ENCODE measurements around the gene PRKCE.

The PRKCE gene

DNA sequence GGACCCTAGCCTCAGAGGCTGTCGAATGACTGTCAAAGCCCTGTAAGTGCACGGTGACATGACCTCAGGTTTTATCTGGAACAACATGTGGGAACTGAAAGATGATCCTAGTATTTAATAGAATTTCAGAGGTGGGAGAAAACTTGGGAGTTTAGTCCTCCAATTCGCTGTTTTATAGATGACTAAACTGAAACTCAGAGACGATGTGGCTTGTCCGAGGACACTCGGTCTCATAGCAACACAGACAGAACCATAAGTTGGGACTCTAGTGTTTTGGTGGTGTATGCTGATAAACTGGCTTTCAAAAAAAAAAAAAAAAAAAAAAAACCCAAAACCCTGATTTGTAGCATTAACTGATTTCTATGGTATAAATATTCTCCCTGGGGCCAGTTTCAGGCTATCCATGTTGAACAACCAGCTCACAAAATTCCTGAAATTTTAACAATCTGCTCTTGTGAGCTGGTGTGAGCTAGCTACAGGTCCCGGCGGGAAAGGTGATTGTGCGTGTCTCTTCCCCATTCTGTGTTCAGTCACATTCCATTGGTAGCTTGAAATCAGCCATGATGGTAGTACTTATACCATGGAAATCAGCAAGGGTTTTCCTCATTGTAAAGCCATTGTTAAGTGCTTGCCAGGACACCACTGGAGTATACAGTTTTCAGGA lies 450.2 kb downstream of the PRKCE start:
- no peak for DNase-seq

DNA sequence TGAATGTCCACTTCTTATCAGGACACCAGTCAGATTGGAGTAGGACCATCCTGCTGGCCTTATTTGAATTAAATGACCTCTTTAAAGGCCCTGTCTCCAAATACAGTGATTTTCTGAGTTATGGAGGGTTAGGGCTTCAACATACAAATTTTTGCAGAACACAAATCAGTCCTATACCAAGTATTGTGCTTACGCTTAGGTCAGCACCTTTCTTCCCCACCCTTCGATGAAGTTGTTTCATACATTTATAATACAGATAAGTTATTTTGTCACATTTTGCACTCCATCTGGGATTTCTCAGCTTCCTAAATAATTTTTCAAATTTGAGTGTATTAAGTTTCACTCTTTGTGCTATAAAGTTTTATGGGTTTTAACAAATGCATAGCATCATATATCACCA lies 455.2 kb downstream of the PRKCE start:
- DNase-seq: no peak

DNA sequence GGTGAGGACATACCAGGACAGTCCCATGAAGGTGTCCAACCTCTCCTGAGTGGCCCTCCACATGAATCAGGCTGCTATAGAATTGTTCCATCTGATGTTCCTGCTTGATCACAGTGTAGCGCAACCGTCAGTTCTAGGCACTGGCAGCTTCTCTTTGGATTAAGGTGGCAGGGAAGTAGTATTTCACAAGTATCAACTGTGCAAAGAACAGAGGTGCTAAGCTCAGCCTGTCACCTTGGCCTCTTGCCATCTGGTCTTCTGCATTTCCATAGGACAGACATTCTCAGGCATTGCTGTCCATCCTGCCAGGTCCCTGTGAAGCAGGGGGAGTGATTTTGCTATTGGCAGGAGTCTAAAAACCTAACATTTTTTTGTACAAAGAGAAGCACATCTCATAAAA lies 463.5 kb downstream of the PRKCE start:
- no peak for DNase-seq

DNA sequence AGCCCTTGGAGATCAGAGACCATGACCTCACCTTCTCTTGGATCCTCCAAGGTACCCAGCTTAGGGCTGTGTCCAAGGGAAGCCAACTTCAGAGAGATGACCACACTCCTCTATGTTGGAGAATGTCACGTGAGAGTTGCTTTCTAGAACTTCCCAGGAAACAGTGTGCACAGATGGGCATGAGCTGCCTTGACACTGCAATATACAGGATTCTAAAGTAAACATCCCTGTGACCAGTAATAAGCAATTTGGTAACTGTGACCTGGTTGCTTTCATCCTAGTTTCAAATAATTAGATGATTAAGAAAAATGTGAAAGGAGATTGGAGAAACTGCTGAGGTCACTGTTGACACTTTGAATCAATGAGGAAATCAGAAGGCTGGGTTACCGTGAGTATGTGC lies 464.7 kb downstream of the PRKCE start:
- no peak for DNase-seq

DNA sequence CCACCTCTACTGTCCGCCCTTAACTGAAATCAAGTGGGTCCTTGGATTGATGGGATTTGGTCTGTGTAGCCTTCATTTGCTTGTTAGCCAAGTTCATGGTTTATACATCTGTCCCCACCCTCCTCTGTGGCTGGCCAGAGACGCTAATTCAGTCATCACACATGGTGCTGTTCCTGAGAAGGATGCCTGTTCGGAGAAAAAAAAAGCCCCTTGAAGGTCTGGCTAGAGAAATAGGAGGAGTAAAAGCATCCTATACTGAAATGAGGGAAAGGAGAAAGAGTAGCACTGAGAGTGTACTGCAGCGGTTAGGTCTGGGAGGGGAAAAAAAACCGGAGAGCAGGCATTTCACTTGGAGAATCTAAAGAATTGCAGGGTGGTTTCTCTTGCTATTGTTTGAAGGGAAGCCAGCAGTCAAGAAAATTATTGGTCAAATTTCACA lies 465.1 kb downstream of the PRKCE start:
- DNase-seq: peak; percentile 45

DNA sequence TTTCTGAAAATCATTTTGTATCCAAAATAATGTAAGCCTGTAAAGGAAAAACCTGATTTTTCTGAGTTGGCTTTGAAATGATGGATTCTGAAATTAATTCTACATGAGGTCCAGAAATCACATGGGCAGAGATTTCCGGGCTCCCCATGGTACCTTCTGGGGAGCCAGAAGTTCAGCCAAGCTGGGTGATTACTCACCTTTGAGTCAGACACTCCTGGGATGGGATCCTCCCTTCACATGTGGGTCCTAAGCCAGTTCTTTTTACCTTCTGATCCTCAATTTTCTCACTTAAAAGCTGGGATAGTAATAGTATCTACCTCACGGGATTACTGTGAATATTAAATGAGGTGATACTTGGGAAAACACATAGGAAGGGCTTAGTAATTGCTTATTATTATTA lies 465.9 kb downstream of the PRKCE start:
- no peak for DNase-seq

DNA sequence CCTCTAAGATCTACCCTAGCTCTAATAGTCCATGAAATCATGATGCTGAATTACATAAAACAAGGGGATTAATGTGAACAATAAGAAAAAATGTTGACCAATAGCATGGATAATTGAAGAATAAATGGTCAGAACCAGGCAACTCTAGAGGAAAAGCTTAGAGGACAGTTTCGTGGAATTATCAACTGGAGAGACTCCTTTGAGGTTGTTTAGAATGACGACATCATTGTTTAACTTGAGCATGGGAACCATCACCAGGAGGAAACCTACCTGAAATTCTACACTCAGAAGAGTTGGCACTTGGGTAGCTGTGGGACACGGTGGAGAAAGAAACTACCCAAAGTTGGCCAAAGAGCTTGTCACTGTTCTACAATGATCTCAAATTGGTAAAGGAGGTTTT lies 466.5 kb downstream of the PRKCE start:
- DNase-seq: no peak

DNA sequence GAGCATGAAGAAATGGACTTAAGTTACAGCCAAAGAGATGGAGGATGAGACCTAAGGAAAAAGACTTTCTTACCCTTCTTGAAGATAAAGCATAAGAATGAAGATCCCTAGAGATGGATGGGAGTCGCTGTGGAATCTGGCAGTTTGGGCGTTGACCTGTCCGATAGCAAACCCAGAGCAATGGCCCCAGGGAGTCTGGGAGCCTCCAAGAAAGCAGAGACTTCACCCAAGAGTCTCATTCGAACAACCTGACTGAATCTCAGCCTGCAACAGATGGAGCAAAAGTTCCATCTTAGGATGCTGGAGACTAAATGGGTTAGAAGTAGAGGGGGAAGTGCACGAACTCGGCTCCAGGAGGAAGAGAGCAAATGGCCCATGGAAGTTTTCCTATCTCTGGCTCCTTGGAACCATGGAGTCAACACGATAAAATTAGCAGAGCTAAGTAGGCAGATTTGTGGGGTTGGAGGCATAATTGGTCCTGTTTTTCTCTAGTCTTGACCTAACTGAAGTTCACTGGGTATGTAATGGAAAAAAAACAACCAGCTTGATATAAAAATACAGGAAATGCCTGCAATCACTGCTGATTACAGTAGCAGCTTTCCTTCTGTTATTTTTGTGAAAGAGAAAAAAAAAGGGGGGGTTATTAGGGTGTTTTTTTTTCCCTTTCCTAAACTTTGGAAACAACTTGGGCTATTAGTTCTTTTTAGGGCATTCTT lies 467.3 kb downstream of the PRKCE start:
- no peak for DNase-seq

DNA sequence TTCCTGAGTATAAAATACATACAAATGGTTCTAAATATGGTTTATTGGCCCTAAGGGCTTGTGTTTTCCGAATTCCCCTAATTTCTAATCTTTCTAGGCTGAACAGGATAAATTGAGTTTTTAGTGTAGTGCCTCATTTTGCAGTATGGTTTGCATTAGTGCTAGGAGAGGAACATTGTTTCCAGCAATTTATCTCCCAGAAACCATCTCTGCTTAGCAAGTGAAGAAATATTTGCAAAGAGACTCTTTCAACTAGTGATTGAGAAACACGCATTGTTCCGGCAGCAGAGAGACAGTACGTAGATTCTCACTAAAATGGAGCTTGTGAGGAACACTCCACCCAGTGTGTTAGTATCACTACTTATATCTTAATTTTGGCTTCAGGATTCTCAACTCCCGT lies 468.0 kb downstream of the PRKCE start:
- no peak for DNase-seq

DNA sequence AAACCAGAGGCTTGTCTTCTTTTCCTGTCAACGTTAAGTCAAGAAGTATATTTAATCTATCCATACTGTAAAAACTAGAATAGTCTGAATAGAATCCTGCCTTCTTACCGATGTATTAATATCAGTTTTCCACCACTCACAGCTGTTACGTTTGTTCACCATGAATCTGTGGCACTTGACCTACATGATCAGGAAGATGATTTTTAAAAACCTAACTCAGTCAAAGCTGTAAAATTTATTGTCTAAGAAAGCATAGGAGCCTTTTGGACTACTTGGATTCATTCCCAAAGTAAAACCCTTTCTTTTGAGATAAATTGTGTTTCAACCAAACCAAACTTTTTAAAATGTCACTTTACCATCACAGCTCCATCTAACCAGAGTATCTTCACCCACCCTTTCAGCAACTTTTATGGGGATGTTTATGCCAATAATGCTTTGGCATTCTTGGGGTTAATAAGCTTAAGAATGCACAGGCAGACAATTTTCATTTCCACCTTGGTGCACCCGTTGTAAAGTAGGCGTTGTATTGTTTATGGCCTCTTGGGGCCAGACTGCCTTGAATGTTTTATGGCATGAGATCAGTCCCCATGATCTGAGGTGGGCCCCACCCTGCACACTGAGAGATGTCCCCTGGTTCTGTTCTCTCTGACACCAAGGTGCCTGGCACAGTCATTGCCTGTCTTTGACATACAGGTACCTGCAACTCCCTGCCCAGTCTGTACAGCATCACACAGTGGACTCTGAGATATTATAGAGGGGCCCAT lies 469.5 kb downstream of the PRKCE start:
- DNase-seq: no peak

DNA sequence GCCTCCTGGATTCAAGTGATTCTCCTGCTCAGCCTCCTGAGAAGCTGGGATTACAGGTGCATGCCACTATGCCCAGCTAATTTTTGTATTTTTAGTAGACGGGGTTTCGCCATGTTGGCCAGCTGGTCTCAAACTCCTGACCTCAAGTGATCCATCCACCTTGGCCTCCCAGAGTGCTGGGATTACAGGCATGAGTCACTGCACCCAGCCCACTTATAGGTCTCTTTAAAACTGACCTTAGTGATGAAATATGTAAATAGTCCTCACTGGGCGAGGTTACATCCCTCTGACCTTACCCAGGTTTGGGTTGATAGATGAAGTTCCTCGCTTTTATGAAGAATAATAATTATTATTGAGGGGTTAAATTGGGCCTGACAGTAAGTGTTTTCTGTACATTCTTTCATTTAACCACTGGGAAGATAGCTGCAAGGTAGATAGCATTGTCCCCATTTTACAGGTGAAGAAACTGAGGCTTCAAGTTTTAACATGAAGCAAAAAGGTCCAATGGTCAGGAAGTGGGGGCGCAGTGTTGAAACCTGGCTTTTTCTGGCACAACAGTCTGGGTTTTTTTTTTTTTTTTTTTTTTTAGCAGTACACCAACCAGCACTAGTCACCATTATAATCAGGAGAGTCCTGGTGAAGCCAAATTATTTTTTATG lies 471.0 kb downstream of the PRKCE start:
- DNase-seq: no peak

DNA sequence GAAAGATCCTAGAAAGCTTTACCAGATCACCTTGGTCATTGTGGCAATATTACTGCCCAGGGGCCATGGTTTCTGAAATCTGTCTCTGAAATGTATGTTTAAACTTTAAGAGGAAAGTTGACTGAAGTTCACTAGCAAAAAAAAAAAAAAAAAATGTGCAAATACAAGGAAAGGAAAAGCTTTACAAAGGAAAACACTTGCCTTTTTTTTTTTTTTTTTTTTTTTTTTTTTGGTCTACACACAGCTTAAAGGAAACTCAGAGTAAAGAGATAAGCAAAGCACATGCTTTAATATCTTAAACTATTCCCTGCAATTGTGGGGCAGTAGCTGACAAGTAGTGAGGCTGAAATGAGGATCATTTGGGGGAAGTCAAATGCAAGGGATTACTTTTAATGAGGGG lies 471.5 kb downstream of the PRKCE start:
- peak; percentile 4 for DNase-seq

DNA sequence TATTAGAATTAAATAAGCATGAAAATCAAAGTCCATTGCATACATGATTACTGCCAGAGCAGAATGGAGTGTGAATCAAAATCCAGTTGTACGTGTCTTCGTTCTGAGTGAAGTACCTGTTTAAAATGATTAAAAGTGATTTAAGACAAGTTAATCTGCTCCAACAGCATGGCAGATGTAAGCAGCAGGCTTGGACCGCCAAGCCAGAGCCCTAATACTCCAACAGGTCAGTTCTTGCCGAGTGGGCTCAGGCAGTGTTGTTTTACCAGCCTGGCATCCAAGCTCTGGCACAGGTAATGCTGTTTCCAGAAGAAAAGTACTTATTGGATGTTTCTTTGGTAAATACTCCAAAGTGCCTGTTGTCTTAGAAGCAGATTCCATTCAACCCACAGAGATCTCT lies 474.3 kb downstream of the PRKCE start:
- peak; percentile 8 for DNase-seq

DNA sequence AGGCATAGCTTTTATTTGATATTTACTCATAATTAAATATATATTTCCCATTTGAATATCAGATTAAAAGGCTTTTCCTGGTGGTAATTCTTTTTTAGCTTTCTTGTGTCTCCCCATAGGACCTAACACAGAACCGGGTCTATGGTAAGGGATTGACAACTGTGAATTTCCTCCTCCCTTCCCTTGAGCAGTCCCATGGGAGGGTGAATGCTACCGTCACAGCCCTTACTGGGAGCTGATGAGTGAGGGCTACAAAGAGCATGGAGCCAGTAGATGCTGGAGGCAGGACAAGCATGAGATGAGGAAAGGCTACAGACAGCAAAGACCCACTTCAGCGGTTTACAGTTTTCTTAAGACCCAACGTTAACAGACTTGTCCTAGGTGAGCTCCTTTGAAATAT lies 475.1 kb downstream of the PRKCE start:
- no peak for DNase-seq

DNA sequence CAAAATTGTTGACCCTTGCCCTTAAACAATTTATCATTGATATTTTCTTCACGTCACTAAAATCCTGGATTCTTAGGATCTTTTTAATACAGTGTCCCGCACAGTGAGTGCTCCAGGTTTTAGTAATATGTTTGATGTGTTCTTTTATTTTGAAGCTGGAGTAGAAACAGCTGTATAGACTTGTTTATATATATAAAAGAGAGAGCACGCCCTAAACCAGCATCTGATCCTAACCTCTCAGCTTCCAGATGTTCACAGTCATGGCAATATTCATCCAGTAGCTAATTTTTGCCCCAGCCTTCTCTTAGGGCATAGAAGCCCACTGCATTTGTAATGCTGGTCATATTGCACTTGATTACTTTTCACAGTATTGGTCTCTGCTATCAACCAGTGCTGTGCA lies 475.7 kb downstream of the PRKCE start:
- no peak for DNase-seq

DNA sequence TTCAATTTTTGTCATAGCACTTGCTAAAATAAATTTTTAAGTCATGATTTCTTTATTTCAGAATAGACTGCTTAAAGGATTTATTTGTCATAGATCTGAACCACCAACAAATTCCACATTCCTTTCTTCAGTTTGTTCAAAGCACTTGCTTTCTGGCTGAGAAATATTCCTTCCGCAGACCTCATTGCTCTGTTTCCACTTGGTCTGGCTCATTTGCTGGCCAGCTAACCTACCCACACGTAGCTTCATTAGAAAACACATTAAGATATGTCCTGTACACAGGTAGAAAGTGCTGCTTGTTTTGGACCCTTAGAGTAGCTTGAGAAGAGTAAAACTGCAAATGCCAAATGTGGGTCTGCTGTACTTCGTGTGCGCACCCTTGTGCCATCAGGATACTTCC lies 479.0 kb downstream of the PRKCE start:
- no peak for DNase-seq

DNA sequence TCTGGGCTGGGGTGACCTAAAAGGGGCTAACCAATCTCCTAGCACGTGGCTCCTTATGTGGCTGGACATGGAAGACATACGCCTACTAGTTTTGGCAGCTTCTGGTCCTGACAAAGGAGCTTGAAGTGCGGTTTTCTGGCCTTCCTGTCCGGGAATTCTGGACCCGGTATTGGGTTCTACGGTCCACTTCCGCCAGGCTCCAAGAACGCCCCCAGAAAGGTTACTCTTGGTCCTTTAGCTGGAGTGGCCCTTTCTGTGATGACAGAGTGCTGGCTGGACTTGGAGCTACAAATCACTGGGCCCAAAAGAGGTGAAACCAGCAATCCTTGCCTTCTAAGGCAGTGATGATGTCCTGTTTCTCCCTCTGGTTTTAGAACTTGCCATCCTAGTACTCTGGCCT lies 481.5 kb downstream of the PRKCE start:
- no peak for DNase-seq

DNA sequence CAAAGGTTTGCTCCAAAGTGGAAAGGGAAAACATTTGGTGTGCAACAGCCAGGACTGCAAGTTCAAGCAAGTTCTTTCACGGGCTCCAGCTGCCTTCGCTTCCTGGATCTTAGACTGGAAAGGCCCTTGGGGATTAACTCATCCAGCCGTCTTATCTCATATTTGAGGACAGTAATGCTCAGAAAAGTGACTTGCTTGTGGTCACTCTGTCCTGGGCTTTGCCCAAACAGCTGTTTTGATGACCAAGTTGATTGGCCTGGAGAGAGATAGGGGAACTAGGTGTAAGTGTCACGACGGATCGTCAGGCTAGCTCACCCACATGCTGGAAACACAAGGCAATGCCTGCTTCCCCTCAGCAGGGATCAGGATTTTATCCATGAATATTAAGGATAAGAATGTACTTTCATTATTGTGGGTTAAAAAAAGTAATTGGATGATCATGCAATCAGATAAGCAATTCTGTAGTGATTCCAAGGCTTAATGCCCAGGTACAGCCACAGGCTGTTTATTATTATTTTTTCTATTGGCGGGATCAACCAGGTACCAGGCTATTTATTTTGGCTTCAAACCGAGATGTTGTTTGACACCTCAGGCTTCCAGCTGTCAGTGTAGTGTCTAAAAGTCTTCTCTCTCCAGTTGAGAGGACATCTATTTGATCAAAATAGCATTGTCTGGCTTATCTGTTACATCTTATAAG lies 483.2 kb downstream of the PRKCE start:
- DNase-seq: peak; percentile 39

DNA sequence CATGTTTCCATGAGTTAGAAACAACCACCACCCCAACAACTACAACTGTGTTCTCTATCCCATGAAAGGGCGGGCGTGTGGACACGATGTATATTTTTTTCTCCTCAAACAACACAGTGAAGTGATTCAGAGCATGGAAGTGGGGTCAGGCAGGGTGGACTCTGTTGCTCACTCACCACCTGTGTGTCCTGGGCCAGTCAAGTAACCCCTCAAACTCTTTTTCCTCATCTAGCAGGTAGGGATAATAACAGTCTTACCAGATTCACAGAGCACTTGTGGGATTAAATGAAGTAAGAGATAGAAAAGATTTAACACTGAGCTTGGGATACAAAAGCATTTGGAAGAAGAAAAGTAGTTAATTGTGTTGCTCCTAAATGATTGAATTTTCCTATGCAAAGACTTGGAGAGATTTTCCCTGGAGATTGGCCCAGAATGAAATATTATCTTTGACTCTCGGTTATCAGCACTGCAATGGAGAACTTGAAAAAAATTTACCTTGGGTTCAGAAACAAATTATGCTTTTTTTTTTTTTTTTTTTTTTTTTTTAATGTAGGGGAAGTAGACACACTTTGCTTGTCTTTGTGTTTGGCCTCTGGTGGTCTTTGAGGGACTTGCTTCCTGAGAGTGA lies 483.9 kb downstream of the PRKCE start:
- no peak for DNase-seq

DNA sequence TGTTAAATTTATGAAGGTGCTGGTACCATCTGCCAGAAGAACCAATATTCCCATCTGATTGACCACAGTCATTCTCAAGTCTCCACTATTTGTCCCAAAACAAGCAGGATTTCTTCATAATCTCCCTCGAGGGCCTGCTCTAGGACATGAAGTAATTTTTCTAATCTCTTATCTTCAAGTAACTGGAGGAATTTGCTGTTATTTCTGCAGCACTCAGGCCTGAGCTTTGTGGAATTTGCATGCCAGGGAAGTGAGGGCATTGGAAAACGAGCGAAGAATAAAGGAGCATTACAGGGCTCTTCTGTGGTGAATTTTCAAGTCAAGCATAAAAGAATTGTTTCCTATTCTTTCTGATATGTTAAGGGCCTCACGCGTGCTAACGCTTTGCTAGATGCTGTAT lies 484.5 kb downstream of the PRKCE start:
- peak; percentile 51 for DNase-seq

DNA sequence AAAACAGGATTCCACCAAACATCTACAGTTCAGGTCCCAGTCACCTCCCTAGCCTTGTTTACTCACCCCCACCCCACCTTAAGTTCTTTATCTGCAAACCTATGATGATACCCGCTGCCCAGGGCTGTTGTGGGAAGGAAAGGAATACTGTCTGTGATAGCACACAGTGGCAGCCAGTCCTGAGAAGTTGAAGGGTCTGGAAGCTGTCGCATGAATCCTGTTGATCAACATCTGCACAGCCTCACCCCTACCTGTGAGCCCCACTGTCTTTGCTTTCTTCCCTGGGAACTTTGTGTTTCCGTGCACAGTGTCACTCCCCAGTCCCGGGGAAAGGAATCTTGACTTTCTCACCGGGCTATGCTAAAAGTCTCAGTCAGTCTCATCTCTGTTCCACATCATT lies 485.0 kb downstream of the PRKCE start:
- DNase-seq: no peak

DNA sequence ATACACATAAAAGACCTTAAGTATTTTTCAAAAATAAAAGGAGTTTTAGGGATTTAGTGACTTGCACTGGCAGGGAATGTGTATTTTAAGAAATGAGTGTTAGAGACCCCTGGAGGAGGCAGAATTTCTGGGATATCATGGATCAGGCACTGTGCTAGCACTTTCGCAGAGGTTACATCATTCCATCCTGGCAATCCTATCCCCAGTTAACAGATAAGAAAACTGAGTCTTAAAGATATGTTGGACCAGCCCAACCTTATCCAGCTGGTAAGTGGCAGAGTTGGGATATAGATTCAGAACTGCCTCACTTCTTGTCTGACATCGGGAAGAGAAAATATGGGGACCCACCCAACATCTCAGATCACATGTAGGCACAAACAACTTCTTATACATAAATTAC lies 485.5 kb downstream of the PRKCE start:
- DNase-seq: no peak
